Calu3 (cell line): ENCODE results near the gene CHRM5. TPM values are rescaled to one million over a fixed set of nuclear protein-coding genes. Genes with fewer than 3 reads are reported as not detected.
"Not testable (repeated sequence)": the region's sequence is repeated elsewhere in the genome, so short reads cannot be mapped to it uniquely, and the experiment has no call there.

Source experiments
- BruUV-seq: library from RNA; stranded (reverse); fragments of 400-500 nt; replicated peaks from 2 replicates; lab custom pipeline; 2021; lab: Mats Ljungman, UMichigan
- CTCF ChIA-PET: fragments of 300-600 bp; sonication (Branson Sonifier 250); formaldehyde crosslinking; loops from one replicate; lab custom pipeline; 2022; ENCODE audit warnings: antibody characterized with exemption; lab: Charles Lee
- DNase-seq: peaks from one replicate; pipeline ENCODE4 v3.0.0; 2022
- H3K27ac Mint-ChIP-seq: one replicate; pipeline ENCODE4 v1.8.0; 2022; ENCODE audit warnings: mixed read lengths; ENCODE audit not compliant: unreplicated experiment
- H3K27me3 Mint-ChIP-seq: one replicate; pipeline ENCODE4 v1.8.0; 2022; ENCODE audit warnings: mixed read lengths; ENCODE audit not compliant: unreplicated experiment
- H3K36me3 Mint-ChIP-seq: one replicate; pipeline ENCODE4 v1.8.0; 2022; ENCODE audit warnings: mild to moderate bottlenecking, moderate library complexity, mixed read lengths; ENCODE audit not compliant: insufficient read depth, unreplicated experiment
- H3K4me1 Mint-ChIP-seq: one replicate; pipeline ENCODE4 v1.8.0; 2022; ENCODE audit warnings: mild to moderate bottlenecking, low read depth, mixed read lengths; ENCODE audit not compliant: unreplicated experiment
- H3K4me3 Mint-ChIP-seq: one replicate; pipeline ENCODE4 v1.8.0; 2022; ENCODE audit warnings: mild to moderate bottlenecking, low read depth, moderate library complexity, mixed read lengths; ENCODE audit not compliant: unreplicated experiment
- H3K9me3 Mint-ChIP-seq: one replicate; pipeline ENCODE4 v1.8.0; 2022; ENCODE audit warnings: low read depth, mixed read lengths; ENCODE audit not compliant: unreplicated experiment
- intact Hi-C: fragments of 100-400 bp; cut with micrococcal nuclease; formaldehyde crosslinking; loops from one replicate; pipeline ENCODE4 v1.10.0; 2022; ENCODE audit not compliant: unreplicated experiment
- total RNA-seq: library from RNA; stranded (reverse); gene quantifications from 2 replicates; pipeline ENCODE4 v1.2.3, GENCODE V29; 2022
- TF ChIP-seq, protein P1 (sequence below): fragments of 200-600 bp; IDR thresholded peaks from one replicate; pipeline ENCODE4 v1.8.0; 2022; ENCODE audit warnings: antibody characterized with exemption; ENCODE audit not compliant: unreplicated experiment

CHRM5 gene
- total RNA-seq, 1 experiment from 2014 or later: not detected

DNA sequence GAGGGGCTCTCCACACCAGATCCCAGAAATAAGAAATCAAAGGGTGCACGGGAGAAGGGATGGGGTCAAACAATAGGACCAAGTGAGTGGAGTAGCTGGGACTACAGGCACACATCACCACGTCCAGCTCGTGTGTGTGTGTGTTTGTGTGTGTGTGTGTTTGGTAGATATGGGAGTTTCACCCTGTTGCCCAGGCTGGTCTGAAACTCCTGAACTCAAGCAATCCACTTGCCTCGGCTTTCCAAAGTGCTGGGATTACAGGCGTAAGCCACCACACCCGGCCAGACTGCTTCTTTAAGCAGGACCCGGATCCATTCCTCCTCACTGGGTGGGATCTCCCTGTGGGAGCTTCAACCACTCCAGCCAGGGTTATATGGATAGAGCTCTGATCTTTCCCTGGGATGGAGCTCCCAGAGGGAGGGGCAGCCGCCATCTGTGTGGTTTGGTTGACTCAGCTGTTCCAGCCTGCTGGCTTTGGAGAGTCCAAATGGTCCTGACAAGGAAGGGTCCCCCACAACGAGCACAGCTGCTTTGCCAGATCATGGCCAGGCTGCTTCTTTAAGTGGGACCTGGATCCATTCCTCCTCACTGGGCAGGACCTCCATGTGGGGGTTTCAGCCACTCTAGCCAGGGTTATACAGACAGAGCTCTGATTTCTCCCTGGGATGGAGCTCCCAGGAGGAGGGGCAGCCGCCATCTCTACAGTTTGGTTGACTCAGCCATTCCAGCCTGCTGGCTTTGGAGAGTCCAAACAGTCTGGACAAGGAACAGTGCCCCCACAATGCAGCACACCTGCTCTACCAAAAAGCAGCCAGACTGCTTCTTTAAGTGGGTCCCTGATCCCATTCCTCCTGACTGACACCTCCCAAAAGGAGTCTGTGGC lies 79.8 kb downstream of the CHRM5 start:
- BruUV-seq: no TSS peak
- DNase-seq: no peak
- CTCF ChIA-PET: no interaction called here
- H3K4me1 Mint-ChIP-seq: no peaks in the 10 kb centered on the region
- H3K27me3 Mint-ChIP-seq: peaks cover 12% of the 10 kb centered on the region
- intact Hi-C loops: no loop called here
- H3K9me3 Mint-ChIP-seq: peaks cover 6% of the 10 kb centered on the region
- TF ChIP-seq, protein P1, sequence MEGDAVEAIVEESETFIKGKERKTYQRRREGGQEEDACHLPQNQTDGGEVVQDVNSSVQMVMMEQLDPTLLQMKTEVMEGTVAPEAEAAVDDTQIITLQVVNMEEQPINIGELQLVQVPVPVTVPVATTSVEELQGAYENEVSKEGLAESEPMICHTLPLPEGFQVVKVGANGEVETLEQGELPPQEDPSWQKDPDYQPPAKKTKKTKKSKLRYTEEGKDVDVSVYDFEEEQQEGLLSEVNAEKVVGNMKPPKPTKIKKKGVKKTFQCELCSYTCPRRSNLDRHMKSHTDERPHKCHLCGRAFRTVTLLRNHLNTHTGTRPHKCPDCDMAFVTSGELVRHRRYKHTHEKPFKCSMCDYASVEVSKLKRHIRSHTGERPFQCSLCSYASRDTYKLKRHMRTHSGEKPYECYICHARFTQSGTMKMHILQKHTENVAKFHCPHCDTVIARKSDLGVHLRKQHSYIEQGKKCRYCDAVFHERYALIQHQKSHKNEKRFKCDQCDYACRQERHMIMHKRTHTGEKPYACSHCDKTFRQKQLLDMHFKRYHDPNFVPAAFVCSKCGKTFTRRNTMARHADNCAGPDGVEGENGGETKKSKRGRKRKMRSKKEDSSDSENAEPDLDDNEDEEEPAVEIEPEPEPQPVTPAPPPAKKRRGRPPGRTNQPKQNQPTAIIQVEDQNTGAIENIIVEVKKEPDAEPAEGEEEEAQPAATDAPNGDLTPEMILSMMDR: no peak
- H3K36me3 Mint-ChIP-seq: no peaks in the 10 kb centered on the region
- H3K4me3 Mint-ChIP-seq: no peak overlapping the region
- H3K27ac Mint-ChIP-seq: no peak overlapping the region

DNA sequence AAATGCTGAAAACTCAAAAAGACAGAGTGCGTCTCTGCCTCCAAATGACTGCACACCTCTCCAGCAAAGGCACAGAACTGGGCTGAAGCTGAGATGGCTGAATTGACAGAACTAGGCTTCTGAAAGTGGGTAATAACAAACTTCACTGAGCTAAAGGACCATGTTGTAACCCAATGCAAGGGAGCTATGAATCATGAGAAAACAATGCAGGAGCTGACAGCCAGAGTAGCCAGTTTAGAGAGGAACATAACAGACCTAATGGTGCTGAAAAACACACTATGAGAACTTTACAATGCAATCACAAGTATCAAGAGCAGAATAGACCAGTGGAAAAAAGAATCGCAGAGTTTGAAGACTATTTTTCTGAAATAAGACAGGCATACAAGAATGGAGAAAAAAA lies 80.8 kb downstream of the CHRM5 start:
- TF ChIP-seq, protein P1: no peak
- Mint-ChIP-seq H3K27ac (no peak overlapping the region), H3K4me1 (no peaks in the 10 kb centered on the region), H3K4me3 (no peak overlapping the region), H3K9me3 (peaks cover 6% of the 10 kb centered on the region), H3K27me3 (peaks cover 12% of the 10 kb centered on the region), H3K36me3 (no peaks in the 10 kb centered on the region)
- CTCF ChIA-PET: no interaction called here
- intact Hi-C loops: no loop called here
- DNase-seq: no peak
- BruUV-seq: no TSS peak

DNA sequence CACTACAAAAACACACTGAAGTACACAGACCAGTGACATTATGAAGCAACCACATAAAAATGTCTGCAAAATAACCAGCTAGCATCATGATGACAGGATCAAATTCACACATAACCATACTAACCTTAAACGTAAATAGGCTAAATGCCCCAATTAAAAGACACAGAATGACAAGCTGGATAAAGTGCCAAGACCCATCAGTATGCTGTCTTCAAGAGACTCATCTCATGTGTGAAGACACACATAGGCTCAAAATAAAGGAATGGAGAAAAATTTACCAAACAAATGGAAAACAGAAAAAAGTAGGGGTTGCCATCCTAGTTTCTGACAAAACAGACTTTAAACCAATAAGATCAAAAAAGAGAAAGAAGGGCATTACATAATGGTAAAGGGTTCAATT lies 82.1 kb downstream of the CHRM5 start:
- H3K36me3 Mint-ChIP-seq, H3K9me3 Mint-ChIP-seq, DNase-seq, H3K4me3 Mint-ChIP-seq, H3K4me1 Mint-ChIP-seq, intact Hi-C loops, BruUV-seq, CTCF ChIA-PET, H3K27ac Mint-ChIP-seq: not testable (repeated sequence)
- peaks cover 12% of the 10 kb centered on the region for H3K27me3 Mint-ChIP-seq

DNA sequence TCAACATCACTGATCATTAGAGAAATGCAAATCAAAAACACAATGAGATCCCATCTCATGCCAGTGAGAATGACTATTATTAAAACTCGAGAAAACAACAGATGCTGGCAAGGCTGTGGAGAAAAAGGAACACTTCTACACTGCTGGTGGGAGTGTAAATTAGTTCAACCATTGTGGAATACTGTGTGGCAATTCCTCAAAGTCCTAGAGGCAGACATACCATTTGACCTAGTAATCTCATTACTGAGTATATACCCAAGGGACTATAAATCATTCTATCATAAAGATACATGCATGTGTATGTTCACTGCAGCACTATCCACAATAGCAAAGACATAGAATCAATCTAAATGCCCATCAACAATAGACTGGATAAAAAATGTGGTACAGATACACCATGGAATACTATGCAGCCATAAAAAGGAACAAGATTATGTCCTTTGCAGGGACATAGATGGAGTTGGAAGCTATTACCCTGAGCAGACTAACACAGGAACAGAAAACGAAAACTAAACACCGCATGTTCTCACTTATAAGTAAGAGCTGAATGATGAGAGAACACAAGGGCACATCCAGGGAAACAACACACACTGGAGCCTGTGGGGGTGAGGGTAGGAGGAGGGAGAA lies 85.9 kb downstream of the CHRM5 start:
- DNase-seq: no peak
- no TSS peak for BruUV-seq
- no peaks in the 10 kb centered on the region for H3K4me1 Mint-ChIP-seq
- TF ChIP-seq, protein P1: no peak
- CTCF ChIA-PET: no interaction called here
- intact Hi-C loops: no loop called here
- H3K36me3 Mint-ChIP-seq: no peaks in the 10 kb centered on the region
- no peak overlapping the region for H3K4me3 Mint-ChIP-seq
- H3K9me3 Mint-ChIP-seq: peaks cover 6% of the 10 kb centered on the region
- no peak overlapping the region for H3K27ac Mint-ChIP-seq
- H3K27me3 Mint-ChIP-seq: peaks cover 12% of the 10 kb centered on the region
